HepG2 (cell line): ENCODE measurements around the gene STK32B. TPM values are rescaled to one million over a fixed set of nuclear protein-coding genes. Genes with fewer than 3 reads are reported as not detected.

Source experiments
- ATAC-seq: fragments of 200-7000 bp; cut with Tn5 transposase; 3 replicates; pipeline ENCODE4 v1.9.1; 2020; ENCODE audit warnings: mild to moderate bottlenecking, moderate library complexity
- BruUV-seq: library from RNA; stranded (reverse); fragments of 400-500 nt; replicated peaks from 2 replicates; lab custom pipeline; 2021; lab: Mats Ljungman, UMichigan
- CTCF ChIA-PET: fragments of 300-600 bp; formaldehyde crosslinking; extraction: SDS; loops from one replicate; lab custom pipeline; 2021; ENCODE audit warnings: low total read pairs, inconsistent platforms, low intra/inter-chr PET ratio; lab: Yijun Ruan, JAX
- POLR2A ChIA-PET: fragments of 350-600 bp; sonication (Branson Sonifier 250); formaldehyde crosslinking; loops from one replicate; lab custom pipeline; 2020; ENCODE audit warnings: antibody characterized with exemption, inconsistent platforms; lab: Yijun Ruan, JAX
- DNase-seq: peaks from one replicate; pipeline ENCODE4 v3.0.0-alpha.2; 2015; ENCODE audit warnings: low spot score
- FAIRE-seq: peaks from 3 replicates; lab custom pipeline; 2011; peaks lifted over from hg19 to GRCh38; lab: Jason Lieb, UNC
- H2AFZ ChIP-seq: one replicate; pipeline ENCODE4 v1.6.1; 2011; ENCODE audit warnings: low read length, inconsistent platforms
- H3K27ac ChIP-seq: fragments of 300-600 bp; 3 replicates; pipeline ENCODE4 v1.8.0; 2011; ENCODE audit warnings: mixed run types, mild to moderate bottlenecking, mixed read lengths, low read length, inconsistent platforms; ENCODE audit not compliant: insufficient read depth; ENCODE audit errors: extremely low read length
- H3K27me3 ChIP-seq, 2 experiments: fragments of 200-600 bp in 1 of 2; 2 replicates in 1 of 2; 3 replicates in 1 of 2; pipeline versions ENCODE4 v1.6.0 to v1.8.0; 2011; ENCODE audit warnings: low read length in 2 of 2, mild to moderate bottlenecking in 2 of 2, moderate library complexity in 2 of 2, inconsistent platforms in 1 of 2; ENCODE audit not compliant: insufficient read depth in 2 of 2, control insufficient read depth in 1 of 2
- H3K36me3 ChIP-seq, 2 experiments: fragments of 200-600 bp in 1 of 2; replicated peaks in 1 of 2; 2 replicates in 1 of 2; 3 replicates in 1 of 2; pipeline versions ENCODE4 v1.5.1 to v1.8.0; 2011; ENCODE audit warnings: low read length in 2 of 2, inconsistent platforms in 1 of 2; ENCODE audit not compliant: insufficient read depth in 2 of 2, control insufficient read depth in 1 of 2
- H3K4me1 ChIP-seq: 2 replicates; pipeline ENCODE4 v1.5.1; 2012; ENCODE audit warnings: low read length, inconsistent platforms; ENCODE audit not compliant: insufficient read depth
- H3K4me2 ChIP-seq: 2 replicates; pipeline ENCODE4 v1.6.0; 2011; ENCODE audit warnings: low read depth, low read length, inconsistent platforms
- H3K4me3 ChIP-seq, 3 experiments: fragments of 200-600 bp in 1 of 3; sonication (generic), shearing (Covaris generic) in 1 of 3; replicated peaks in 1 of 3; 2 replicates each; pipeline ENCODE4 v1.5.1; 2011 to 2016; ENCODE audit warnings: low read length in 3 of 3, inconsistent platforms in 2 of 3, low read depth in 2 of 3, mild to moderate bottlenecking in 2 of 3, control low read depth in 1 of 3, mixed read lengths in 1 of 3; ENCODE audit not compliant: insufficient read depth in 1 of 3
- H3K79me2 ChIP-seq: one replicate; pipeline ENCODE4 v1.6.1; 2011; ENCODE audit warnings: low read length, inconsistent platforms; ENCODE audit not compliant: insufficient read depth
- H3K9ac ChIP-seq: 2 replicates; pipeline ENCODE4 v1.6.0; 2011; ENCODE audit warnings: mild to moderate bottlenecking, low read depth, low read length, inconsistent platforms; ENCODE audit not compliant: insufficient read depth
- H3K9me3 ChIP-seq: 2 replicates; pipeline ENCODE4 v1.5.1; 2012; ENCODE audit warnings: mild to moderate bottlenecking, low read length
- H4K20me1 ChIP-seq: 2 replicates; pipeline ENCODE4 v1.6.0; 2011; ENCODE audit warnings: inconsistent platforms, mild to moderate bottlenecking, low read length, moderate library complexity; ENCODE audit not compliant: insufficient read depth
- DNMT3B ChIP-seq: conservative IDR thresholded peaks from 2 replicates; pipeline ENCODE4 v1.6.1; 2016; ENCODE audit warnings: missing biosample characterization, control low read depth
- E2F5 ChIP-seq: sonication (generic); formaldehyde crosslinking; conservative IDR thresholded peaks from 2 replicates; pipeline ENCODE4 v1.4.0; 2020; ENCODE audit warnings: missing genetic modification reagents
- SMC3 ChIP-seq: IDR thresholded peaks from 2 replicates; pipeline ENCODE4 v1.6.1; 2011; ENCODE audit warnings: low read length, improper control_type of control experiment
- STAG1 ChIP-seq: sonication (generic); formaldehyde crosslinking; IDR thresholded peaks from 2 replicates; pipeline ENCODE4 v1.4.0; 2020; ENCODE audit warnings: missing genetic modification reagents
- TCF7L2 ChIP-seq: IDR thresholded peaks from 2 replicates; pipeline ENCODE4 v1.6.1; 2011; ENCODE audit warnings: mild to moderate bottlenecking, low read depth, low read length, moderate library complexity
- TEAD2 ChIP-seq: sonication (generic); formaldehyde crosslinking; IDR thresholded peaks from 2 replicates; pipeline ENCODE4 v1.9.0; 2021; ENCODE audit warnings: missing genetic modification reagents
- THAP11 ChIP-seq: IDR thresholded peaks from 2 replicates; pipeline ENCODE4 v1.6.1; 2016; ENCODE audit warnings: missing biosample characterization, missing genetic modification reagents
- ZBTB20 ChIP-seq: sonication (generic); formaldehyde crosslinking; IDR thresholded peaks from 2 replicates; pipeline ENCODE4 v1.8.1; 2023; ENCODE audit warnings: missing genetic modification reagents, low read depth, mild to moderate bottlenecking, borderline replicate concordance
- ZNF232 ChIP-seq: sonication (generic); formaldehyde crosslinking; IDR thresholded peaks from 2 replicates; pipeline ENCODE4 v1.4.0; 2020; ENCODE audit warnings: missing genetic modification reagents, borderline replicate concordance
- ZNF235 ChIP-seq: sonication (generic); formaldehyde crosslinking; IDR thresholded peaks from 2 replicates; pipeline ENCODE4 v1.8.1; 2023; ENCODE audit warnings: mild to moderate bottlenecking, missing genetic modification reagents, borderline replicate concordance
- ZNF549 ChIP-seq: sonication (generic); formaldehyde crosslinking; IDR thresholded peaks from 2 replicates; pipeline ENCODE4 v1.5.0; 2020; ENCODE audit warnings: missing genetic modification reagents
- ZNF629 ChIP-seq: sonication (generic); formaldehyde crosslinking; conservative IDR thresholded peaks from 2 replicates; pipeline ENCODE4 v1.5.0; 2020; ENCODE audit warnings: missing genetic modification reagents
- ZNF703 ChIP-seq: sonication (generic); formaldehyde crosslinking; IDR thresholded peaks from 2 replicates; pipeline ENCODE4 v1.5.1; 2020; ENCODE audit warnings: missing genetic modification reagents, mild to moderate bottlenecking, moderate library complexity, borderline replicate concordance
- WGBS: methylation state at CpG from one replicate; pipeline ENCODE4 v1.1.6; 2017; ENCODE audit warnings: low lambda C conversion rate; 5-methylcytosine and 5-hydroxymethylcytosine counted together
- in situ Hi-C: cut with HindIII; loops from 2 replicates; pipeline ENCODE4 v1.10.0; 2017; ENCODE audit warnings: low pct_unique_long_range_greater_than_20kb; ENCODE audit not compliant: extremely low pct_ligation_motif_present
- intact Hi-C: fragments of 100-400 bp; cut with micrococcal nuclease; formaldehyde crosslinking; loops from one replicate; pipeline ENCODE4 v1.10.0; 2022; ENCODE audit not compliant: unreplicated experiment
- polyA plus RNA-seq, 8 experiments: library from polyadenylated mRNA; depleted of rRNA in 3 of 8; stranded (reverse) in 7 of 8; unstranded in 1 of 8; fragments of >200 nt; fragmentation: Illumina TruSeq in 4 of 8; extraction: Trizol in 4 of 8; gene quantifications; 2 replicates each; pipeline versions ENCODE4 v1.2.1 to v1.2.3, GENCODE V29; 2011 to 2016; ENCODE audit warnings: low read depth in 4 of 8, missing spikeins in 1 of 8, mixed read lengths in 1 of 8; ENCODE audit not compliant: insufficient read depth in 1 of 8
- total RNA-seq, 5 experiments: library from RNA; depleted of rRNA; stranded (reverse); fragments of >200 nt; fragmentation: Illumina TruSeq; extraction: Trizol; gene quantifications; 2 replicates each; pipeline ENCODE4 v1.2.3, GENCODE V29; 2016; ENCODE audit warnings: low read depth in 1 of 5
- TF ChIP-seq, protein P1 (sequence below): sonication (generic); formaldehyde crosslinking; IDR thresholded peaks from 2 replicates; pipeline ENCODE4 v1.4.0; 2020; ENCODE audit warnings: missing genetic modification reagents
- TF ChIP-seq, protein P2 (sequence below): sonication (generic); formaldehyde crosslinking; IDR thresholded peaks from 2 replicates; pipeline ENCODE4 v1.5.0; 2020; ENCODE audit warnings: mild to moderate bottlenecking, missing genetic modification reagents, moderate library complexity

The STK32B gene
- total and polyA plus RNA-seq, 2 of the 13 experiments (the other 11 are each of a cell fraction or from before 2014, with no cell fraction given) = not detected

DNA sequence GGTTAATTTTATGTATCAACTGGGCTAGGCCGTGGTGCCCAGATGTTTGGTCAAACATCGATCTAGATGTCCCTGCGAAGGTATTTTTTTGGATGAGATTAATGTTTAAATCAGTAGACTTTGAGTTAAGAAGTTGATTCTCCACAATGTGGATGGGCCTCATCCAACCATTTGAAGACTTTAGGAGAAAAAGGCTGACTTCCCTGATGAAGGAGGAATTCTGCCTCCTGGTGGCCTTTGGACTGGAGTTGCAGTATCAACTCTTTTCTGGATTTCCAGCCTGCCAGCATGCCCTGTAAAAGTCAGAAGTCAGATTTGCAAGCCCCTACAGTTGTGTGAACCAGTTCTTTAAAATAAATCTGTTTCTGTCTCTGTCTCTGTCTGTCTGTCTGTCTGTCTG is 91.4 kb downstream of the STK32B start:
- no peak for ATAC-seq
- peak; percentile 59 for FAIRE-seq
- Histone ChIP-seq H3K4me3 (no peak overlapping the region), H3K4me2 (no peak overlapping the region), H3K36me3 (no peaks in the 10 kb centered on the region), H2AFZ (no peak overlapping the region), H3K9me3 (no peaks in the 10 kb centered on the region), H3K27me3 (peaks cover 0 to 1% of the 10 kb centered on the region in 2 experiments; a peak in 1 of 5 replicates), H3K79me2 (no peaks in the 10 kb centered on the region), H3K4me1 (no peaks in the 10 kb centered on the region), H3K27ac (no peak overlapping the region), H3K9ac (no peak overlapping the region), H4K20me1 (no peaks in the 10 kb centered on the region)
- ChIA-PET CTCF (interaction anchor here (1.5 to 1.8 kb wide), 2 partner anchors 92 to 148 kb away, joined by 6 to 10 read pairs; partner anchors contain the start of gene STK32B), POLR2A (no interaction called here)
- intact Hi-C loops = loop anchor here (1.0 kb wide), 1 partner anchor 147 kb away; no protein-coding TSS in a partner anchor
- TF ChIP-seq, protein P1, sequence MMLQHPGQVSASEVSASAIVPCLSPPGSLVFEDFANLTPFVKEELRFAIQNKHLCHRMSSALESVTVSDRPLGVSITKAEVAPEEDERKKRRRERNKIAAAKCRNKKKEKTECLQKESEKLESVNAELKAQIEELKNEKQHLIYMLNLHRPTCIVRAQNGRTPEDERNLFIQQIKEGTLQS (CRISPR knock-in tag) = no peak
- no peak for TF ChIP-seq E2F5 (CRISPR knock-in tag)
- TF ChIP-seq ZBTB20 = no peak
- peak; percentile 36; the same call in 1 of the 2 replicates for TF ChIP-seq STAG1 (CRISPR knock-in tag)
- TF ChIP-seq ZNF549 (CRISPR knock-in tag) = no peak
- TF ChIP-seq ZNF629 (CRISPR knock-in tag) = no peak
- TF ChIP-seq ZNF232 = no peak
- no peak for TF ChIP-seq TEAD2 (CRISPR knock-in tag)
- no peak for TF ChIP-seq TCF7L2
- TF ChIP-seq THAP11 (CRISPR knock-in tag) = no peak
- peak; percentile 43; the same call in 1 of the 2 replicates for TF ChIP-seq SMC3
- TF ChIP-seq ZNF235 (CRISPR knock-in tag) = no peak
- TF ChIP-seq, protein P2, sequence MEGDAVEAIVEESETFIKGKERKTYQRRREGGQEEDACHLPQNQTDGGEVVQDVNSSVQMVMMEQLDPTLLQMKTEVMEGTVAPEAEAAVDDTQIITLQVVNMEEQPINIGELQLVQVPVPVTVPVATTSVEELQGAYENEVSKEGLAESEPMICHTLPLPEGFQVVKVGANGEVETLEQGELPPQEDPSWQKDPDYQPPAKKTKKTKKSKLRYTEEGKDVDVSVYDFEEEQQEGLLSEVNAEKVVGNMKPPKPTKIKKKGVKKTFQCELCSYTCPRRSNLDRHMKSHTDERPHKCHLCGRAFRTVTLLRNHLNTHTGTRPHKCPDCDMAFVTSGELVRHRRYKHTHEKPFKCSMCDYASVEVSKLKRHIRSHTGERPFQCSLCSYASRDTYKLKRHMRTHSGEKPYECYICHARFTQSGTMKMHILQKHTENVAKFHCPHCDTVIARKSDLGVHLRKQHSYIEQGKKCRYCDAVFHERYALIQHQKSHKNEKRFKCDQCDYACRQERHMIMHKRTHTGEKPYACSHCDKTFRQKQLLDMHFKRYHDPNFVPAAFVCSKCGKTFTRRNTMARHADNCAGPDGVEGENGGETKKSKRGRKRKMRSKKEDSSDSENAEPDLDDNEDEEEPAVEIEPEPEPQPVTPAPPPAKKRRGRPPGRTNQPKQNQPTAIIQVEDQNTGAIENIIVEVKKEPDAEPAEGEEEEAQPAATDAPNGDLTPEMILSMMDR (CRISPR knock-in tag) = peak; percentile 28; the same call in 1 of the 2 replicates
- TF ChIP-seq DNMT3B (CRISPR knock-in tag) = no peak
- no peak for TF ChIP-seq ZNF703 (CRISPR knock-in tag)
- in situ Hi-C loops = loop anchor here (10.0 kb wide), 1 partner anchor 88 kb away; the partner anchor contains the start of gene STK32B
- peak; percentile 20 for DNase-seq
- 28% methylated on average over 3 of the region's 3 CpGs for whole genome bisulfite sequencing
- BruUV-seq = no TSS peak
